IMR-90 (cell line): ENCODE data around the gene ADD1.

Experiments used
- BHLHE40 ChIP-seq: fragments of 150-350 bp; IDR thresholded peaks from 2 replicates; pipeline ENCODE4 v1.6.1; 2016; ENCODE audit warnings: mild to moderate bottlenecking, low read depth, low read length
- CEBPB ChIP-seq: IDR thresholded peaks from 2 replicates; pipeline ENCODE4 v1.6.1; 2012; ENCODE audit warnings: low read depth, low read length, improper control_type of control experiment
- CHD1 ChIP-seq: IDR thresholded peaks from 2 replicates; pipeline ENCODE4 v1.6.1; 2012; ENCODE audit warnings: low read depth, low read length, improper control_type of control experiment
- CTCF ChIP-seq: conservative IDR thresholded peaks from 2 replicates; pipeline ENCODE4 v1.5.1; 2012; ENCODE audit warnings: mild to moderate bottlenecking, low read depth, low read length, improper control_type of control experiment
- MAZ ChIP-seq: IDR thresholded peaks from 2 replicates; pipeline ENCODE4 v1.6.1; 2012; ENCODE audit warnings: low read depth, mild to moderate bottlenecking, low read length, improper control_type of control experiment, moderate library complexity, borderline replicate concordance
- MXI1 ChIP-seq: IDR thresholded peaks from 2 replicates; pipeline ENCODE4 v1.6.1; 2012; ENCODE audit warnings: low read depth, mild to moderate bottlenecking, low read length, moderate library complexity, borderline replicate concordance
- POLR2A ChIP-seq: IDR thresholded peaks from 2 replicates; pipeline ENCODE4 v1.6.1; 2012; ENCODE audit warnings: mild to moderate bottlenecking, low read depth, low read length
- RCOR1 ChIP-seq: IDR thresholded peaks from 2 replicates; pipeline ENCODE4 v1.6.1; 2012; ENCODE audit warnings: mild to moderate bottlenecking, low read length, improper control_type of control experiment; ENCODE audit not compliant: insufficient replicate concordance
- RFX5 ChIP-seq: IDR thresholded peaks from 2 replicates; pipeline ENCODE4 v1.8.0; 2012; ENCODE audit warnings: low read depth, mild to moderate bottlenecking, low read length, moderate library complexity
- SMC3 ChIP-seq: fragments of 150-350 bp; IDR thresholded peaks from 2 replicates; pipeline ENCODE4 v1.6.1; 2016; ENCODE audit warnings: low read depth, mild to moderate bottlenecking, antibody characterized with exemption, low read length, moderate library complexity
- USF2 ChIP-seq: fragments of 150-350 bp; IDR thresholded peaks from 2 replicates; pipeline ENCODE4 v1.6.1; 2017; ENCODE audit warnings: mild to moderate bottlenecking, antibody characterized with exemption, low read length, low read depth

GRCh38 chr4:2861631-2862436 is 18.2 kb downstream of the ADD1 start:
- TF ChIP-seq BHLHE40 (no peak), POLR2A (no peak), CTCF (no peak), SMC3 (no peak), RCOR1 (no peak), RFX5 (no peak), USF2 (no peak), CEBPB (no peak), CHD1 (no peak), MAZ (no peak), MXI1 (no peak)
